NCI-H345 (cell line): Measurements from ENCODE around the gene MYF6.
"Not testable (repeated sequence)": the region's sequence is repeated elsewhere in the genome, so short reads cannot be mapped to it uniquely, and the experiment has no call there.

ENCODE experiments used
- DNase-seq: peaks from one replicate; lab custom pipeline; 2025; lab: John Stamatoyannopoulos, UW

MYF6 gene

DNA sequence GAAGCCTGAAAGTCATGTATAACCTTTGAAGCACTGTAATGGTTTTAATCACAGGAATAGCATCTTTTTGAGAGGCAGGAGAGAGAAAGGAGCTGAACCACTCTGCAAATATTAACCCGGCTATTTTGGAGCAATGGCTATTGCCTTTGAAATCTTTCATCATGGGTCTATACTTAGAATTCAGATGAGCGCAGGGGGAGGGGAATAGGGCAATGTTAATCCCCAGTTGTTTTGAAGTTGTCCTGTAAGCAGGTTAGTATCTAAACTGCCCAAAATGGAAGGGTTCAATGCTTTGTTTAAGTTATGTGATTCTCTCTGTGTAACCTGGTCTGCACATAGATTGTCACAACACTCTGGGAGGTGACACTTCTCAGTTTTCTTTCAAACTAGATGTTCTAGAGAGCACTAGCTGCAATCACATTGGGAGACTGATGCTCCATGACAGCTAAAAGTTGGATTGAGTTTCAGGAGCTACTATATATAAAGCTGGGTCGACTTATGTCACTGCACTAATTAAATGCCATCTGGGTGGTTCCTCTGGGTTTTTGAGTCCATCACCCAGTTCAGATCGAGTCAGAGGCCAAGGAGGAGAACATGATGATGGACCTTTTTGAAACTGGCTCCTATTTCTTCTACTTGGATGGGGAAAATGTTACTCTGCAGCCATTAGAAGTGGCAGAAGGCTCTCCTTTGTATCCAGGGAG lies at the start of gene MYF6:
TSS of gene MYF6 (plus strand) at position 509 of the 704 bp plus-strand sequence. CDS start at position 595, 86 bp downstream.
- no peak for DNase-seq

DNA sequence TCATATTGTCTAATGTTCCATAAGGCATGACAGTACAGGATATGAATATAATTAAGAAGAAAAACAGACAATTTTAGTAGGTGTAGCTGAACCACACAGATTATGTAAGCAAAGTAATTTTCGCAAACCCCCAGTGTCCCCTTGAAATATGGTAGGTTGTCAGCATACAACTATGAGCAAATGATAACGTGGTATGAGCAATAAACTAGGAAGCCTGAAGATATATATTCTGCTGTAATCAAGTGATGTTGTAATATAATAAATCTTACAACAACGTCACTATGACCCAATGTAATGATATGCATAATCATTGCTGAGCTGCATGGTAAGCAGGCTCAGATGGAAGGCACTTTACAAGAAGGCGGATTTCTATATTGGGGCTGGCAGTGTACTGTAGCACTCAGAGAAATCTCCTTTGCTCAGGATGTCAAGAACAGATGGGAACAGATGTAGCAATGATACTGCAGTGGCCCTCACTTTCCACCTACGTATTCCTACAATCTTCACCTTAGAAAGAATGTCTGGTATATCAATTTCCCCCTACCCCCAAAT lies 47.8 kb upstream of the MYF6 start:
- no peak for DNase-seq

DNA sequence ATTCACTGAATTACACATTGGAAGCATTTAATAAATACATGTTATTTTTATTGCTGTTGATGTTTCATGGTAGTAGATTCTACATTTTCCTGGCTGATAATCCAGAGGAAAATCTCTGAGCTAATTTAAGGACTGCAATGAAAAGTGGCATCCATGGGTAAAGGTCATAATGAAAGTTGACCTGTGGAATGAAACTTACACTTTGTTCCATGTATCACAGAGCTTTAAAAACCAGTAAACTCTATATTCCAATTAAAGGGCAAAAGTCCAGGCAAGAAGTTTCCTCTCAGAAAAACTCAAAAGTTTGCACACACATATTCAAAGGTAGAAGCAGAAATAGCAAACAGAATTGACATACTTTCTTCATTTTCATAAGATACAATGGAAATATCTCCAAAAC lies 44.8 kb upstream of the MYF6 start:
- DNase-seq, result no peak

DNA sequence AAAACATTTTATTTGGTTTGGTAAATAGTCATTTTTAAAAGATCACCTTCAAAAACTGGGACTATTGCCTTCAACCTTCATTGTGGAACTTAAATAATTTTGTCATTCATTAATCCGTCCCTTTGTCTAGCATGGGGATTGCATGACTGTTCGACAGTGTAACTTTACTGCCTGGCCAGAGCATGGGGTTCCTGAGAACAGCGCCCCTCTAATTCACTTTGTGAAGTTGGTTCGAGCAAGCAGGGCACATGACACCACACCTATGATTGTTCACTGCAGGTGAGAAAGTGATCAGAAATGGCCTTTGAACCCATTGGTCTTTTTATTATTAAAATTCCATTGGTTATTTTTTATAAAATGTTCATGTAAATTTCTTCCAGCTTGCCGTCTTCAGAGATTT lies 37.2 kb upstream of the MYF6 start:
- DNase-seq, result no peak

DNA sequence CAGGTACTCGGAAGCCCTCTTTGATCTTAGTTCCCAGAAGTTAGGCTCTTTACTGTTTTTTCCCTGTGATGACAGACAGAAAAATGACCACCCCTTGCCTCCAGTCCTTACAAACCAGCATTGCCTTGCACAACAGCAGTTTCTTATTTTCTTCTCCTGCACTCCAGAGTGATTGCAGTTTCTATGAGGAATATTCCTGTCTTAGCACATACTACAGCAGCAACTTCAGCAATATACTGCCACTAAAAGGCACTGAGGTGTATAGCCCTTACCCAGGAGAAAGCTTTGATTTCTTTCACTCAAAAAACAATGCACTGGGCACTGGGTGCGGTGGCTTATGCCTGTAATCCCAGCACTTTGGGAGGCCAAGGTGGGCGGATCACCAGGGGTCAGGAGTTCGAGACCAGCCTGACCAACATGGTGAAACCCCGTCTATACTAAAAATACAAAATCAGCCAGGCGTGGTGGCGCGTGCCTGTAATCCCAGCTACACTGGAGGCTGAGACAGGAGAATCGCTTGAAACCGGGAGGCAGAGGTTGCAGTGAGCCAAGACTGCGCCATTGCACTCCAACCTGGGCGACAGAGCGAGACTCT lies 31.3 kb upstream of the MYF6 start:
- DNase-seq, result not testable (repeated sequence)

DNA sequence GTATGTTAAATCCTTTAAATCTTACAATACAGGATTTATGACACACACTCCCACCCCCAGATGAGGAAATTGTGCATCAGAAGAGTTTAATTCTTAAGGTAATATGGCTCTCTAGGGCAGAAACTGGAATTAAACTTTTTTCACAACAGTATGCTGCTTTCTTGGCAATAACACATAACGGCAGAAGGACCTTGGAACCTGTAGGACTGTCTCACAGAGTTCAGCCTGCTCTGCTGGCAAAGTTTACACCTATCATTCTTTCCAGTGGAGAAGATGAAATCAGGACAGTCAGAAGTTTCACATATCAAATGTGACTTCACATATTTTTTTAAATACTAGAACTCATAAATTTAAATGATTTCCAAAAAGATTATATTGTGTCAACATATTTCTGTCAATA lies 30.6 kb upstream of the MYF6 start:
- DNase-seq, result no peak

DNA sequence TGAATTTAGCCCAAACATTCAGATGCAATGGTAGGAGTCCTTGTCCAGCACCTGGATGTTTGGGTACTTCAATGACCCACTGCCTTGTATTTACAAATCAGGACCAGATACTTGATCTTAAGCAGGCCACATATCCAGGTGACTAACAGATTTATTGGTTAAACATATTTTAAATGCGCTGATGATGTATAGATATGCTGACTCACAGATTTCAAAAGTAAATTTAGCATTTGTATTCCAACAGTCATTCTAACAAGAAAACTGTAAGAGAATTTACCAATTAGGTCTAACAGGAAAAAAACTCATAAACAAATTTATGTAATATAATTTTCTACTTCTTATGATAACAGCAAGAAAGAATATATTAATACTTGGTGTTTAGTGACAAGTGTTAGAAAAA lies 29.4 kb upstream of the MYF6 start:
- DNase-seq, result no peak

DNA sequence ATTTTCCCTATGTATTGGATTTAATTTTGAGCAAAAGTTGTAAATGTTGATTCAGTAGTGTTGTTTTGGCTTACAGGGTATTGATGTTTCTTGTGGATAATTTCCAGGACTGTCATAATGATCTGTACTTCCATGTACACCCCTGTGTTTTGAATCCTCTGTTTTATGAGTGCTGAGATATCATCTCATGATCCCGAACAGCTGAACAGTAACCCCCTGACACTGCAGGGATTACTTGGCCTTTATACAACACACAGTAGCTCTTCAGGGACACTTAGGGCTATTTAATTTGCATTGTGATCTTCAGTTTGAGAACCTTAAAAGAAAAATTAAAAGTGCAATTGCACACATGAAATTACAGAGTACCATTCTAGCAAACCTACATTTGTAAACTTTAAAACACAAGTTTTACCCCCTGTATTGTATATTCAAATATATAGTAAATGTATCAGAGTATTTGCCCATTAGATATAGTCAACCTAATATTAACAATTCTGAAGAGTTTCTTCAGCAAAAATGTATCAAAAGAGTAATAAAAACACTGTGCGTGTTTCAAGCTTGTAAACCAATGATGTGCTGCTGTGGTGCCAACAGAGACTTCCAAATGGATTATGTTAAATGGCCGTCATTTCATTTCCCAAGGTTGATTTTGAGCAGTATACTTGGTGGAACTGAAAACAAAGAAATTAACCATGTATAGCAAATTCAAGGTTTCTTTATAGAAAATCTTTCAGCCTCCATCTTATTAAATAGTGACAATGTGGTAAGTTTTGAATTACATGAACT lies 27.9 kb upstream of the MYF6 start:
- DNase-seq, result no peak

DNA sequence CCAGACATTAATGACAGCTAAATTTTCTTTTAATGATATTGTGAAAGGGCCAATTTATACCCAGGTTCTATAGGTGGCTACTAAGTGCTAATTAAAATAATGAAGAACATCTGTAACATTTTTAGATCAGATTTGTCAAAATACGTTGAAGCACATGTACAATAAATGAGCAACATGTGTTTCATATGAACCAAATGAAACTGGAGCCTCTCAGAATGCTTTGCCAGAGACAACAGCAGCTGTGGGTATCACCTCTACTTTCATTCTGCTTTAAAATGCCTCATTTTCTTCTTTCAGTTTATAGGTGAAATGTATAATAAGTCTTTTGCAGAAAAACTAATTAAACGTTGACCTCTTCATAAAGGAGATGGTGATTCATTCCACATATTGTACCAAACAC lies 26.1 kb upstream of the MYF6 start:
- DNase-seq, result no peak

DNA sequence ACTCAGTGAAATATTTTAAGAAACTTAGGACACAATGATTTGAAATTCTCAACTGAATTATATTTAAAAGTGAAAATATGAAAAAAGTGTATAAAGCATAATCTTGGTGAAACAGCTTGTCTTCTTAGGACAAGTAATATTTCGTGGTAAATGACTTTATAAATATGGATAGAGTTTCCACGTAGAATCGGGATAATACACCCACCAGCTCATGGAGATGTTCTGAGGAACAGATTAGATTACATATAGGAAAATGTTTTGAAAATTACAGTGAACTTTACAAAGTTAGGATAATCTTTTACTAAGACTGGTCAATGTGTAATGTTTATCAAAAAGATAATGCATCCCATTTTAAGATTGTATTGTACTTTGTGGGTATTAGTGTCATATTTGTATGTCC lies 25.6 kb upstream of the MYF6 start:
- no peak for DNase-seq

DNA sequence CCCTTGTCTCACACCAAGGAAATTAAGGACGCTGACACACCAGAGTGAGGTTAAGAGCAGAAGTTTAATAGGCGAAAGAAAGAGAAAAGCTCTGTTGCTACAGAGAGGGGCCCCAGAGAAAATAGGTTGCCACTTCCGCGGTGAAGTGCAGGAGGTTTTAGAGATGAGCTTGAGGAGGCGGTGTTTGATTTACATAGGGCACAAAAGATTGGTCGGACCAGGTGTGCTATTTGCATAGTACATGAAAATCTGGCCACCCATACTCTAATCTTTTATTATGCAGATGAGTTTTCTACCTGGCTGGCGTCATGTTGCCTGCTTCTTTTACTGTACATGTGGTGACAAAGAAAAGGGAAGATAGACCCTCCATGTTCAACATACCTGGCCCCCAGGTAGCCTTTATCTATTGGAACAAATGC lies 23.3 kb upstream of the MYF6 start:
- DNase-seq, result no peak

DNA sequence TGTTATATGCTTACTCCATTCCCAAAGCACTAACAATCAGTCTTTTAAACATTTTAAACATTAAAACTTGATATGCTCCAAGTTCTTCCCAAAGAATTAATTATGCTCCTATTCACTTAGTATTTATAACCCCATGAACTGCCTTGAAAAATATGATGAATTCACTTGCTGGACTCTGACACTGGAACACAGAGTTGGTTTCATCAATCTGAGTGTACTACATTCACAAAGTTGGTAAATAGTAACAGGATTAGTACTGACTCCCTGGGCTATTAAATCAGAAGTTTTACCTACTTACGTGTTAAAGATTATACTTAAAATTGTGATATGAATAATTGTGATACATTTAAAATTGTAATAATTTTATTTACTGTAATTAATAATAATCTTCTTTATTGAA lies 17.3 kb upstream of the MYF6 start:
- no peak for DNase-seq

DNA sequence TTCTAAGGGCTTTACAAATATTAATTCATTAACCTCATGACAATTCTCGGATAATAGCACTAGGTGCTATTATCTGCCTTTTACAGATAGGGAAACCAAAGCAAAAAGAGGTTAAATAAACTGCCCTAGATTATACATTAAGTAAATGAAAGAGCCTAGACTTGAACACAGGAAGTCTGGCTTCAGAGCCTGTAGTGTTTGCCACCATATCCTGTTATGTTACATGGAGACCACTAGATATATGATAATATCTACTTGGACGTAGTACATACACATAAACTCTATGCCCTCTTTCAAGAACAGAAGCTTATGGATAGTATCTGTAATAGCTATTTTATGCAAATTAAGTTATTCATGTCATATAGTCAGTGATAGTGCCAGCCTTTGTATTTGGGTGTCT lies 16.9 kb upstream of the MYF6 start:
- no peak for DNase-seq

DNA sequence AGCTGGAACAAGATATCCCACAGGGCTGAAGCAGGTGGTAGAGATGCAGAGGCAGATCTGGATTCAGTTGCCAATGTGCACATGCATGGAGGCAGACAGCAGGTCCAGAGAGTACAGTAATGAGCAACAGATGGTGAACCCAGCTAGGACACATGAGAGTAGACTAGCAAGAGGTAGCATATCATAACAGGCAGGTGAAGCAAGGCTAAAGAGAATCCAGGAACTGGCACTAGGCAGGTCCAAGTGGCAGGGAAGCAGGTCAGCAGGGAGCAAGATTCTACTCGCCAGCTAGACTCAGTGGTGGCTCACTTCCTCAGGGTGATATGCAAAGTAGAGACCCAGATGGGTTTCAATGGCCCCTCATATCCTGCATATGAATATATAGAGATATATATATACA lies 15.3 kb upstream of the MYF6 start:
- no peak for DNase-seq

DNA sequence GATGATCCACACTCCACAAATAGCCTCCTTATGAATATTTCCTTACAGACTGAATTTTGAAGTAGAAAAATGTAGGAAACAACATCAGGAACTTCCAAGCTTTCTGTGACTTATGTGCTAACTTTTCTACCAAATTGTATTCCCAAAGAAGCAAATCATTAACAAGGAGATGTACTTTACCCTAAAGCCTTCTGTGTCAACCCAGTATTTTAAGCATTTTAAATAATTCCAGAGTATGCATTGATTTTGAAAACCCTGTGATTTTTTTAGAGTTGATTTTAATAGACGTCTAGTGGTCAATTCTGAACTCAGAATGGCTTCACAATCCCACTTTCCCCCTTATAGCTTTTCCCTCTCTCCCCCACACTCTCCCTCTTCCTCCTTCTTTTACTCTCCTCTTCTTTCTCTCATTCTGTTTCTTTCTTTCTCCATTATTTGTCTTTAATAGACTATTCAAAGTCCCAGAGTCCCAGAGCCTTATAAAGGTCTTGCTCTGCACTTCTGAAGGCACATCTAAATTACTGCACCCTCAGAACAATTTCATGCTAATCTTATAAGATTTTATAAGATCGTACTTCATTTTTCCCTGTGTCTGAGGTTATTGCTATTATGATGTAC lies 10.1 kb upstream of the MYF6 start:
- DNase-seq, result no peak

DNA sequence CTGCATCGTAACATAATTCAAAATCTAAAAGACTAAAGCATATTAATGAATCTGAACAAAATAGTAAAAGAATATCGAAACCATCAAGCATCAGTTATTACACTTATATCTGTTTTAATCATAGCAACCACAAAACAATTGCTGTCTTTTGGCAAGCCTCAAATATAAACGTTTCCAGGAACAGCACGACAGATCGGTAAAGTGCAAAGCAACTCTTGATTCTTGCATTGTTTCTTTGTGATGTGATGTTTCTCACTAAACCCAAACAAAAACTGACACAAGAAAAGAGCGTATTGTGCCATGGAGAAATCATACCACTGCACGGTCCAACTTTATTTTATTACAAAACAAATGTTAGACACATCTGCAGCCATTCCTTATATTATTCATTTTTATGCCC lies 9.2 kb upstream of the MYF6 start:
- DNase-seq, result no peak

DNA sequence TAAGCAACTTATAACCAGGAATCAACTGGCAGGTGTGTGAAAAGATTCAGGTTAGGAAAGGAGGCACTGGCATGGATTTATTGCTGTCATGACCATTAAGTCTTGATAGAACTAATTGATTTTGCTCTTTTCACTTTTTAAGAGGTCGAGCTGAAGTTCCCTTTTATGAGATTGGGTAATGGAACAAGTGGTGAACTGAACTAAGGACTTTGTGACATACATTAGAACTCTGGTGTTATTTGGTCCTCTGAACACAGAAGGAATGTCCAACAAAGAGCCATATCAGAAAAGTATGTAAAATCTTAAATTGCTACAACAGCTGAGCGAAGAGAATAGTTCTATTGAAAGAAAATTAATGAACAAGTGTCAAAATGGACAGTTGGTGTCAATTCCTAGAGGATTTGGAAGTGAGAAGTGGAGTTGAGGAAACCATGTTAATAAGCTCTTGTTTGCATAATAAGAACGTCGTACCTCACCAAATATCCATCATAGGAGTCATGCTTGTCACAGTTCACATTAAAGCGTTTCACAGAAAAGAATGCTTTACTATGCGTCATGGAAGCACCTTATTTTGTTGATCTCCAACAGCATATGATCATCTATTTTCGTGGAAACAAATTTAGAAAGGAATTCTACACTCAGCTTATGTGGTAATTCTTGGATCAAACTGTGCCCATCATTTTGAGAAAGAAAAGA lies 8.4 kb upstream of the MYF6 start:
- DNase-seq, result no peak

DNA sequence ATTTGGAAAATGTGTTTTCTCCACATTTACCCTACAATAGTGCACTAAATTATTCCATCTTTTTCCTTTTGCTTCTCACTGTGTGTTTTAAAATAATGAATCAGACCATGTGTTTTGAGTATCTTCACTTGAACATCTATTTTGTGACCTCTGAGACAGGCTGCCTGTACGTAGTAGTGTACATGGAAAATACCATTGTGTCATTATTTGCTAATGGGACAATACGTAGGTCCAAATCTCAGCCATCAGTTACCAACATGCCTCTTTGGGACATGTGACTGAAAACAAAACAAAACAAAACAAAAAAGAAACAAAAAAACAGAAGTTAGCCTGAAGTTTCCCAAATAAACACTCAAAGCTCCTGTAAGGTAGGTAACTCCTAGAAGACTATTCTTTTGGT lies 7.1 kb upstream of the MYF6 start:
- no peak for DNase-seq

DNA sequence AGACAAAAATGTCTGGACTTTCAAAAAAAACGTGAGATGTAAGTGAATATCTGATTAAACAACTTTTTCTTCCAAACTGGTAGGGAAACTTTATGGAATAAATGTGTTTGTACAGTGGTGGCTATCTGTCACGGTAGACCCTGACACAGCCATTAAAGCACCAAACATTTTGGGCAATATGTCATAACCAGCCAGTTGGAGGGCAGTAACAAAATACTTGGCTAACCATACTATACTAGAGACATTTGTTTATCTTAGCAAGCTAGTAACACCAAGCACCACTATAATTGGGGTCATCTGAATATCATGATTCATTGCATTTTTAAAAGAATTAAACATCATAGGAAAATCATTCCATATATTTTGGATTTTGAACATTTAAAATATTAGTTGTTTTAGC lies 6.0 kb upstream of the MYF6 start:
- no peak for DNase-seq

DNA sequence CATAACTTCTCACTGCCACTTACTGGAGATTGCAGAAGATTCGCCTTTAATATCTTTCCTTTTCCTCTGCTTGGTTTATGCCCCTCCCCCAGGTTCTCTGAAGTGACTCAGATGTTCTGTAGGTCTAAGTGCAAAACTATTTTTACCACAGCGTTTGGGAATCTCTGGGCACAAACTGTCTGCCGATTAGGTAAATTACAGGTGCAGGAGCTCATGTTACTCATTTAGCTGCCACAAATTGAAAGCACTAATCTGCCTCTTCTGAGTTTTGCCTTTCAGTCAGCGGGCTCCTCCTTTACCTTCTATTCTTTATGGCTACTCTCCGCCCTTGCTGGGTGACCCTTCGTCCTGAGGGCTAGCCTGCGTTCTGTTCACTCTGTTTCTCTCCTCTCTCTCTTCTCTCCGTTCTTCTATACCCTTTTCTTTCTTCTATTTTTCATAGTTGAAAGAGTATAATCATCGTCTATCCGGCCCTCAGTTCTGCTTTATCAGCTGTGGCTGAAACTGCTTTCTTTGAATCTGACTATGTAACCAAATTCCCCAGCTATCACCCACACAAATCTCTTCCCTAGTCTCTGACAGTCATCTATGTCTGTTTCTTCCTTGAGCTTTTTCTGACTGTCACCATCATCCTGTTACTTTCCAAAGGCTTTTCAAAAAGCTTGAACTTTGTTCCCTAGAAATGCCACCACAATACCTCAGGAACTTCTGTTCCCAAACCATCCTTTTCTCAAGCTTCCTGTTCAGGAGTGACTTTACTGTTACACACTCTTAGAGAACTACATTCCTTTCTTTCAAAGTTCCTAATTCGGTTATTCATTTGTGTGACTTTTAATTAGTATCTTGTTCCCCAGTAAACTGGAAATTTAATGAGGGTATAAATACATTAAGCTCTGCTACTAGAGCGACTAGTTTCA lies 4.3 kb upstream of the MYF6 start:
- DNase-seq, result no peak

DNA sequence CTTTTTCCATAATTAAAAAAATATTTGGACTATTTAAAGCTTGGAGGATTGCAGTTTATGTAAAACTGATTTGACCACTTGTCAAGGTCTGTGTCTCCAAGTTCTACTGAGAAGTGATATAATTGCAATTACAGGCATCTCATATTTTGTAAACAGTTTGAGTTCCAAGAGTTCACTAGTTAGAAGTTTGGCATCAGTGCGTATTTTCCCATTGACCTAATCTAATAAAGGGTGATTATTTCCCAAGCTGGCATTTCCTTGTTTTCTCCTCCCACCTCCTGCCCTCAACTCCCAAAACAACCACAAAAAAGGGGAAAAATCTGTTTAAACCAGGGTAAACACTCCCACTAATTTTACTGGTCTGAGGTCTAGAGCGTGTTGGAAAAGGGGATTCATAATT lies 3.0 kb upstream of the MYF6 start:
- no peak for DNase-seq
